ENCODE results near the gene CCT7.

- TF ChIP-seq POLR2A (IDR thresholded peaks at IDR 0.05): no peak
- TF ChIP-seq, protein P1, sequence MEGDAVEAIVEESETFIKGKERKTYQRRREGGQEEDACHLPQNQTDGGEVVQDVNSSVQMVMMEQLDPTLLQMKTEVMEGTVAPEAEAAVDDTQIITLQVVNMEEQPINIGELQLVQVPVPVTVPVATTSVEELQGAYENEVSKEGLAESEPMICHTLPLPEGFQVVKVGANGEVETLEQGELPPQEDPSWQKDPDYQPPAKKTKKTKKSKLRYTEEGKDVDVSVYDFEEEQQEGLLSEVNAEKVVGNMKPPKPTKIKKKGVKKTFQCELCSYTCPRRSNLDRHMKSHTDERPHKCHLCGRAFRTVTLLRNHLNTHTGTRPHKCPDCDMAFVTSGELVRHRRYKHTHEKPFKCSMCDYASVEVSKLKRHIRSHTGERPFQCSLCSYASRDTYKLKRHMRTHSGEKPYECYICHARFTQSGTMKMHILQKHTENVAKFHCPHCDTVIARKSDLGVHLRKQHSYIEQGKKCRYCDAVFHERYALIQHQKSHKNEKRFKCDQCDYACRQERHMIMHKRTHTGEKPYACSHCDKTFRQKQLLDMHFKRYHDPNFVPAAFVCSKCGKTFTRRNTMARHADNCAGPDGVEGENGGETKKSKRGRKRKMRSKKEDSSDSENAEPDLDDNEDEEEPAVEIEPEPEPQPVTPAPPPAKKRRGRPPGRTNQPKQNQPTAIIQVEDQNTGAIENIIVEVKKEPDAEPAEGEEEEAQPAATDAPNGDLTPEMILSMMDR (IDR thresholded peaks at IDR 0.05): no peak
Observed at GRCh38 chr2:73282924-73283544, 48.9 kb downstream of the CCT7 start.

Data from right lobe of liver (tissue), 4 donors.